GM12878 (cell line): Measurements from ENCODE around the gene TPRN. TPM values are rescaled to one million over a fixed set of nuclear protein-coding genes. Genes with fewer than 3 reads are reported as not detected.
"Not testable (repeated sequence)": the region's sequence is repeated elsewhere in the genome, so short reads cannot be mapped to it uniquely, and the experiment has no call there.

Source experiments
- ATAC-seq: fragments of 200-7000 bp; cut with Tn5 transposase; 3 replicates; pipeline ENCODE4 v1.9.1; 2020; ENCODE audit warnings: mild to moderate bottlenecking, moderate library complexity
- BruUV-seq: library from RNA; stranded (reverse); fragments of 400-500 nt; replicated peaks from 2 replicates; lab custom pipeline; 2021; lab: Mats Ljungman, UMichigan
- CTCF ChIA-PET: fragments of 300-600 bp; sonication (Branson Sonifier 250); formaldehyde crosslinking; extraction: SDS; loops from one replicate; lab custom pipeline; 2021; ENCODE audit warnings: inconsistent platforms; lab: Yijun Ruan, JAX
- POLR2A ChIA-PET: fragments of 350-600 bp; formaldehyde crosslinking; extraction: SDS; loops from one replicate; lab custom pipeline; 2021; ENCODE audit warnings: inconsistent platforms; lab: Charles Lee
- RAD21 ChIA-PET: fragments of 300-600 bp; sonication (Branson Sonifier 250); formaldehyde crosslinking; loops from one replicate; lab custom pipeline; 2023; ENCODE audit warnings: antibody characterized with exemption; ENCODE audit not compliant: unreplicated experiment; lab: Charles Lee
- SMC1A ChIA-PET: fragments of 300-600 bp; sonication (Branson Sonifier 250); formaldehyde crosslinking; loops from one replicate; lab custom pipeline; 2023; ENCODE audit not compliant: unreplicated experiment, uncharacterized antibody; lab: Charles Lee
- DNase-seq: peaks from one replicate; pipeline ENCODE4 v3.0.0-alpha.2; 2011; ENCODE audit warnings: low read depth, low spot score
- FAIRE-seq: peaks from 3 replicates; lab custom pipeline; 2011; peaks lifted over from hg19 to GRCh38; lab: Jason Lieb, UNC
- H2AFZ ChIP-seq: 2 replicates; pipeline ENCODE4 v1.6.0; 2011; ENCODE audit warnings: low read depth, low read length, control low read depth; ENCODE audit not compliant: control insufficient read depth
- H3K27ac ChIP-seq: 2 replicates; pipeline ENCODE4 v1.5.1; 2011; ENCODE audit warnings: control low read depth; ENCODE audit not compliant: control insufficient read depth, insufficient read depth
- H3K27me3 ChIP-seq, 2 experiments: replicated peaks in 1 of 2; 2 replicates each; pipeline versions ENCODE4 v1.6.0 to v1.6.1; 2011; ENCODE audit warnings: low read length in 1 of 2; ENCODE audit not compliant: control insufficient read depth in 2 of 2, insufficient read depth in 2 of 2
- H3K36me3 ChIP-seq, 2 experiments: 2 replicates each; pipeline ENCODE4 v1.5.1; 2011; ENCODE audit warnings: low read length in 1 of 2; ENCODE audit not compliant: control insufficient read depth in 2 of 2, insufficient read depth in 2 of 2
- H3K4me1 ChIP-seq: 2 replicates; pipeline ENCODE4 v1.6.1; 2011; ENCODE audit warnings: mild to moderate bottlenecking, low read length, moderate library complexity, mixed read lengths; ENCODE audit not compliant: control insufficient read depth, insufficient read depth
- H3K4me2 ChIP-seq: 2 replicates; pipeline ENCODE4 v1.6.0; 2011; ENCODE audit warnings: control low read depth; ENCODE audit not compliant: control insufficient read depth, insufficient read depth
- H3K4me3 ChIP-seq: fragments of 200-600 bp; sonication (generic); 2 replicates; pipeline ENCODE4 v1.5.1; 2016
- H3K79me2 ChIP-seq: 2 replicates; pipeline ENCODE4 v1.6.0; 2011; ENCODE audit warnings: low read length; ENCODE audit not compliant: control insufficient read depth, insufficient read depth
- H3K9ac ChIP-seq: 2 replicates; pipeline ENCODE4 v1.8.0; 2011; ENCODE audit warnings: low read length, control low read depth, mixed read lengths; ENCODE audit not compliant: control insufficient read depth, insufficient read depth
- H3K9me3 ChIP-seq: replicated peaks from 3 replicates; pipeline ENCODE4 v1.5.1; 2011; ENCODE audit warnings: mild to moderate bottlenecking, low read length; ENCODE audit not compliant: control insufficient read depth, insufficient read depth
- H4K20me1 ChIP-seq: 2 replicates; pipeline ENCODE4 v1.6.0; 2011; ENCODE audit not compliant: control insufficient read depth, insufficient read depth
- WGBS: methylation state at CpG from one replicate; pipeline ENCODE4 v1.1.6; 2016; ENCODE audit warnings: low lambda C conversion rate; ENCODE audit not compliant: insufficient replicate concordance, insufficient coverage; ENCODE audit errors: missing lambda C conversion rate; 5-methylcytosine and 5-hydroxymethylcytosine counted together
- in situ Hi-C: fragments of 300-500 bp; cut with MboI; formaldehyde crosslinking; loops from 9 replicates; pipeline ENCODE4 v1.14.3; 2018; ENCODE audit warnings: mixed read lengths
- intact Hi-C: fragments of 100-400 bp; cut with micrococcal nuclease; formaldehyde crosslinking; loops from one replicate; pipeline ENCODE4 v1.14.2; 2022; ENCODE audit not compliant: unreplicated experiment
- polyA plus RNA-seq, 11 experiments: library from polyadenylated mRNA; depleted of rRNA in 4 of 11; unstranded in 6 of 11; stranded (reverse) in 5 of 11; fragments of >200 nt; fragmentation: Nextera tagmentation in 4 of 11; fragmentation: Illumina TruSeq in 1 of 11; extraction: Ambion mirVana in 4 of 11; extraction: Trizol in 1 of 11; gene quantifications; 1 replicate in 1 of 11; 2 replicates in 10 of 11; pipeline versions ENCODE4 v1.2.1 to v1.2.3, GENCODE V29; 2011 to 2016; ENCODE audit warnings: inconsistent platforms in 2 of 11, missing spikeins in 2 of 11, low read depth in 1 of 11
- total RNA-seq, 4 experiments: library from RNA; depleted of rRNA in 3 of 4; stranded (reverse); fragments of >200 nt in 3 of 4; fragmentation: Illumina TruSeq in 1 of 4; extraction: Trizol in 1 of 4; gene quantifications; 2 replicates each; pipeline versions ENCODE4 v1.2.1 to v1.2.3, GENCODE V29; 2013 to 2021
- TF ChIP-seq, protein P1 (sequence below): fragments of 450-650 bp; IDR thresholded peaks from 2 replicates; pipeline ENCODE4 v1.6.1; 2016; ENCODE audit warnings: mild to moderate bottlenecking

TPRN gene
- total and polyA plus RNA-seq, 10 of the 15 experiments (the other 5 are each of a cell fraction or from before 2014, with no cell fraction given), result 0.18 to 19.5 (median 3.1) TPM

DNA sequence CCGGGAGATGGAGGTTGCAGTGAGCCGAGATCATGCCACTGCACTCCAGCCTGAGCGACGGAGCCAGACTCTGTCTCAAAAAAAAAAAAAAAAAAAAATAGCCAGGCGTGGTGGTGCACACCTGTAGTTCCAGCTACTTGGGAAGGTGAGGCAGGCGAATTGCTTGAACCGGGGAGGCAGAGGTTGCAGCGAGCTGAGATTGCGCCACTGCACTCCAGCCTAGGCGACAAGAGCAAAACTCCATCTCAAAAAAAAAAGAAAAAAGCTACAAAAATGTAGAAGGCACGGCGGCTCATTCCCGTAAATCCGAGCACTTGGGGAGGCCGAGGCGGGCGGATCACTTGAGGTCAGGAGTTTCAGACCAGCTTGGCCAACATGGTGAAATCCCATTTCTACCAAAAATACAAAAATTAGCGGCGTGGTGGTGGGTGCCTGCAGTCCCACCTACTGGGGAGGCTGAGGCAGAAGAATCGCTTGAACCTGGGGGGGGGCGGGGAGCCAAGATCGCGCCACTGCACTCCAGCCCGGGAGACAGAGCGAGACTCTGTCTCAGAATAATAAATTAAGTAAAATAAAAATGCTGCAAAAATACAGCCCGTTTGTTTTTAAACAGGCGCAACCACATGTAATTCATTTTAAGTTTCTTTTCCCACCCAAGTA lies 39.1 kb upstream of the TPRN start:
- H3K79me2 ChIP-seq, result peaks cover 30% of the 10 kb centered on the region
- RAD21 ChIA-PET, result interaction anchor here (0.7 to 2.2 kb wide), 5 partner anchors 15 to 168 kb away, joined by 3 to 13 read pairs (median 11); partner anchors contain the start of genes NELFB and RNF208

More for the DNA sequence above, 39.1 kb upstream of the TPRN start:
- H4K20me1 ChIP-seq, DNase-seq, BruUV-seq, H3K27me3 ChIP-seq, FAIRE-seq, H3K9me3 ChIP-seq, ATAC-seq, in situ Hi-C loops: not testable (repeated sequence)
- Histone ChIP-seq H3K4me3 (peak overlapping the region; percentile 76), H3K4me1 (peaks cover 45% of the 10 kb centered on the region), H2AFZ (peak overlapping the region; percentile 75; the same call in 1 of the 2 replicates), H3K9ac (peak overlapping the region; percentile 68), H3K4me2 (peak overlapping the region; percentile 77), H3K27ac (peak overlapping the region; percentile 83), H3K36me3 (peaks cover 8 to 14% of the 10 kb centered on the region in 2 experiments)
- ChIA-PET SMC1A (interaction anchor here (0.7 to 1.7 kb wide), 5 partner anchors 17 to 153 kb away, joined by 3 to 6 read pairs (median 3); partner anchors contain the start of gene MAN1B1), CTCF (interaction anchor here (0.7 to 5.3 kb wide), 7 partner anchors 13 to 205 kb away, joined by 3 to 52 read pairs (median 3); partner anchors contain the start of genes CYSRT1, RNF208, RNF224 and SSNA1), POLR2A (interaction anchor here (0.5 to 9.2 kb wide), 19 partner anchors 15 to 361 kb away, joined by 3 to 112 read pairs (median 7); partner anchors contain the start of genes MAN1B1, NELFB, NRARP and RNF208)
- WGBS, result 41% methylated on average over 24 of the region's 27 CpGs
- TF ChIP-seq, protein P1, sequence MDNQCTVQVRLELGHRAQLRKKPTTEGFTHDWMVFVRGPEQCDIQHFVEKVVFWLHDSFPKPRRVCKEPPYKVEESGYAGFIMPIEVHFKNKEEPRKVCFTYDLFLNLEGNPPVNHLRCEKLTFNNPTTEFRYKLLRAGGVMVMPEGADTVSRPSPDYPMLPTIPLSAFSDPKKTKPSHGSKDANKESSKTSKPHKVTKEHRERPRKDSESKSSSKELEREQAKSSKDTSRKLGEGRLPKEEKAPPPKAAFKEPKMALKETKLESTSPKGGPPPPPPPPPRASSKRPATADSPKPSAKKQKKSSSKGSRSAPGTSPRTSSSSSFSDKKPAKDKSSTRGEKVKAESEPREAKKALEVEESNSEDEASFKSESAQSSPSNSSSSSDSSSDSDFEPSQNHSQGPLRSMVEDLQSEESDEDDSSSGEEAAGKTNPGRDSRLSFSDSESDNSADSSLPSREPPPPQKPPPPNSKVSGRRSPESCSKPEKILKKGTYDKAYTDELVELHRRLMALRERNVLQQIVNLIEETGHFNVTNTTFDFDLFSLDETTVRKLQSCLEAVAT, result peak; percentile 79
- intact Hi-C loops, result loop anchor here (5.0 kb wide), 1 partner anchor 452 kb away; no protein-coding TSS in a partner anchor
